SK-N-SH (cell line): Measurements from ENCODE around the gene TAB2. TPM values are rescaled to one million over a fixed set of nuclear protein-coding genes. Genes with fewer than 3 reads are reported as not detected.

Experiments
- CTCF ChIA-PET: fragments of 300-600, 350-600 bp; formaldehyde crosslinking; extraction: SDS; loops from one replicate; lab custom pipeline; 2021; lab: Yijun Ruan, JAX
- POLR2A ChIA-PET: fragments of 350-600 bp; sonication (Branson Sonifier 250); formaldehyde crosslinking; extraction: SDS; loops from one replicate; lab custom pipeline; 2020; ENCODE audit warnings: antibody characterized with exemption, inconsistent platforms; lab: Yijun Ruan, JAX
- DNase-seq: peaks from one replicate; pipeline ENCODE4 v3.0.0; 2012
- H2AFZ ChIP-seq: fragments of 200-600 bp; sonication (generic); 2 replicates; pipeline ENCODE4 v1.8.1; 2016; ENCODE audit warnings: antibody characterized with exemption, mild to moderate bottlenecking, low read depth
- H3F3A ChIP-seq: fragments of 200-600 bp; sonication (generic); replicated peaks from 2 replicates; pipeline ENCODE3; 2016; ENCODE audit warnings: antibody characterized with exemption, mild to moderate bottlenecking; ENCODE audit not compliant: insufficient read depth
- H3K27ac ChIP-seq, 2 experiments: fragments of 200-500 bp in 1 of 2; fragments of 200-600 bp in 1 of 2; sonication (Bioruptor generic) in 1 of 2; sonication (generic), shearing (Covaris generic) in 1 of 2; 2 replicates each; pipeline versions ENCODE4 v1.5.1 to v1.6.1; 2014 to 2016; ENCODE audit warnings: low read depth in 2 of 2, inconsistent platforms in 1 of 2, low read length in 1 of 2, mild to moderate bottlenecking in 1 of 2, mixed read lengths in 1 of 2
- H3K27me3 ChIP-seq: fragments of 200-600 bp; sonication (generic), shearing (Covaris generic); 2 replicates; pipeline ENCODE4 v1.6.1; 2016; ENCODE audit warnings: mixed run types; ENCODE audit not compliant: insufficient read depth
- H3K36me3 ChIP-seq, 2 experiments: fragments of 200-500 bp in 1 of 2; fragments of 200-600 bp in 1 of 2; sonication (Bioruptor generic) in 1 of 2; sonication (generic) in 1 of 2; replicated peaks in 1 of 2; 2 replicates each; pipeline versions ENCODE3 to v1.5.1; 2014 to 2016; ENCODE audit warnings: low read length in 1 of 2, mild to moderate bottlenecking in 1 of 2; ENCODE audit not compliant: insufficient read depth in 2 of 2, control insufficient read depth in 1 of 2
- H3K4me1 ChIP-seq, 2 experiments: fragments of 200-500 bp in 1 of 2; fragments of 200-600 bp in 1 of 2; sonication (Bioruptor generic) in 1 of 2; sonication (generic), shearing (Covaris generic) in 1 of 2; 2 replicates each; pipeline versions ENCODE4 v1.5.1 to v1.6.1; 2014 to 2016; ENCODE audit warnings: low read depth in 1 of 2, low read length in 1 of 2, mixed run types in 1 of 2; ENCODE audit not compliant: insufficient read depth in 2 of 2, control insufficient read depth in 1 of 2
- H3K4me2 ChIP-seq: fragments of 200-600 bp; sonication (generic), shearing (Covaris generic); 2 replicates; pipeline ENCODE4 v1.6.1; 2017; ENCODE audit warnings: mixed run types
- H3K4me3 ChIP-seq, 2 experiments: fragments of 200-500 bp in 1 of 2; fragments of 200-600 bp in 1 of 2; sonication (Bioruptor generic) in 1 of 2; sonication (generic), shearing (Covaris generic) in 1 of 2; 2 replicates each; pipeline versions ENCODE4 v1.5.1 to v1.8.1; 2014 to 2016; ENCODE audit warnings: low read depth in 2 of 2, inconsistent platforms in 1 of 2, low read length in 1 of 2, mild to moderate bottlenecking in 1 of 2, mixed read lengths in 1 of 2, moderate library complexity in 1 of 2
- H3K79me2 ChIP-seq: fragments of 200-600 bp; sonication (generic); 2 replicates; pipeline ENCODE4 v1.8.1; 2017; ENCODE audit warnings: mild to moderate bottlenecking; ENCODE audit not compliant: insufficient read depth
- H3K9ac ChIP-seq: fragments of 200-600 bp; sonication (generic); 2 replicates; pipeline ENCODE4 v1.6.1; 2017; ENCODE audit warnings: mixed run types
- H3K9me2 ChIP-seq: fragments of 200-600 bp; sonication (generic); 2 replicates; pipeline ENCODE4 v1.6.1; 2017; ENCODE audit warnings: mixed run types
- H3K9me3 ChIP-seq: fragments of 200-600 bp; sonication (generic); 2 replicates; pipeline ENCODE4 v1.6.1; 2017; ENCODE audit warnings: mixed run types, mild to moderate bottlenecking, moderate library complexity
- H4K20me1 ChIP-seq: fragments of 200-600 bp; sonication (generic); 2 replicates; pipeline ENCODE4 v1.6.1; 2017; ENCODE audit warnings: mild to moderate bottlenecking, mixed run types; ENCODE audit not compliant: insufficient read depth
- EP300 ChIP-seq, 2 experiments: IDR thresholded peaks; 2 replicates each; pipeline versions ENCODE4 v1.4.0 to v1.6.1; 2012; ENCODE audit warnings: borderline replicate concordance in 1 of 2, low read depth in 1 of 2, low read length in 1 of 2
- EZH2phosphoT487 ChIP-seq: fragments of 200-600 bp; sonication (generic); IDR thresholded peaks from 2 replicates; pipeline ENCODE4 v1.6.1; 2017; ENCODE audit warnings: low read depth, mixed run types, mild to moderate bottlenecking, antibody characterized with exemption, moderate library complexity, borderline replicate concordance
- FOSL2 ChIP-seq: IDR thresholded peaks from 2 replicates; pipeline ENCODE4 v1.4.0; 2012; ENCODE audit warnings: low read depth, mild to moderate bottlenecking, moderate library complexity, borderline replicate concordance
- FOXM1 ChIP-seq: IDR thresholded peaks from 2 replicates; pipeline ENCODE4 v1.4.0; 2012; ENCODE audit warnings: low read depth, mild to moderate bottlenecking
- GABPA ChIP-seq: IDR thresholded peaks from 2 replicates; pipeline ENCODE4 v1.4.0; 2012; ENCODE audit warnings: low read depth, mild to moderate bottlenecking
- GATA2 ChIP-seq: sonication (generic); formaldehyde crosslinking; IDR thresholded peaks from 2 replicates; pipeline ENCODE4 v1.5.0; 2020; ENCODE audit warnings: mild to moderate bottlenecking, missing genetic modification reagents
- IRF3 ChIP-seq: fragments of 150-350 bp; IDR thresholded peaks from 2 replicates; pipeline ENCODE4 v1.6.1; 2016; ENCODE audit warnings: mild to moderate bottlenecking, low read depth, low read length
- JUND ChIP-seq: IDR thresholded peaks from 2 replicates; pipeline ENCODE4 v1.4.0; 2012
- MEF2A ChIP-seq: IDR thresholded peaks from 2 replicates; pipeline ENCODE4 v1.4.0; 2012; ENCODE audit warnings: low read depth, borderline replicate concordance
- MXI1 ChIP-seq: IDR thresholded peaks from 2 replicates; pipeline ENCODE4 v1.6.1; 2012; ENCODE audit warnings: mild to moderate bottlenecking, low read depth, low read length, improper control_type of control experiment
- NFIC ChIP-seq: IDR thresholded peaks from 2 replicates; pipeline ENCODE4 v1.4.0; 2012; ENCODE audit warnings: borderline replicate concordance
- NRF1 ChIP-seq: IDR thresholded peaks from 2 replicates; pipeline ENCODE4 v1.6.1; 2012; ENCODE audit warnings: low read depth, mild to moderate bottlenecking, low read length
- PBX3 ChIP-seq: IDR thresholded peaks from 2 replicates; pipeline ENCODE4; 2012
- RFX5 ChIP-seq: IDR thresholded peaks from 2 replicates; pipeline ENCODE4 v1.6.1; 2012; ENCODE audit warnings: mild to moderate bottlenecking, improper control_type of control experiment, low read length
- RXRA ChIP-seq: IDR thresholded peaks from 2 replicates; pipeline ENCODE4 v1.4.0; 2012; ENCODE audit warnings: low read depth, mild to moderate bottlenecking, borderline replicate concordance
- SIN3A ChIP-seq: IDR thresholded peaks from 2 replicates; pipeline ENCODE4 v1.6.1; 2012; ENCODE audit warnings: low read depth, mild to moderate bottlenecking, low read length, moderate library complexity, borderline replicate concordance
- SMC3 ChIP-seq: IDR thresholded peaks from 2 replicates; pipeline ENCODE4 v1.6.1; 2012; ENCODE audit warnings: low read depth, low read length, improper control_type of control experiment
- TAF1 ChIP-seq: IDR thresholded peaks from 2 replicates; pipeline ENCODE4 v1.6.1; 2012; ENCODE audit warnings: low read depth, mild to moderate bottlenecking, low read length, moderate library complexity, borderline replicate concordance
- TCF12 ChIP-seq: IDR thresholded peaks from 2 replicates; pipeline ENCODE4 v1.4.0; 2012
- TEAD4 ChIP-seq: IDR thresholded peaks from 2 replicates; pipeline ENCODE4 v1.4.0; 2012; ENCODE audit warnings: mild to moderate bottlenecking, borderline replicate concordance; ENCODE audit not compliant: insufficient read depth
- USF1 ChIP-seq: IDR thresholded peaks from 2 replicates; pipeline ENCODE4 v1.4.0; 2012; ENCODE audit warnings: low read depth, borderline replicate concordance
- YY1 ChIP-seq: IDR thresholded peaks from 2 replicates; pipeline ENCODE4 v1.4.0; 2012; ENCODE audit warnings: low read depth, mild to moderate bottlenecking
- WGBS: methylation state at CpG from one replicate; pipeline ENCODE4 v1.1.6; 2017; ENCODE audit warnings: low lambda C conversion rate; 5-methylcytosine and 5-hydroxymethylcytosine counted together
- polyA plus RNA-seq, 3 experiments: library from polyadenylated mRNA; depleted of rRNA; stranded (reverse); fragments of >200 nt; gene quantifications; 2 replicates each; pipeline ENCODE4 v1.2.3, GENCODE V29; 2012

The TAB2 gene
- polyA plus RNA-seq, 1 of the 3 experiments (the other 2 are of a cell fraction): 24.4 TPM

GRCh38 chr6:149334201-149334600, 16.7 kb downstream of the TAB2 start:
- H3K4me2 ChIP-seq: peak overlapping the region; percentile 41; the same call in 1 of the 2 replicates
- H2AFZ ChIP-seq: no peak overlapping the region
- ChIA-PET CTCF (interaction anchor here (0.7 to 1.9 kb wide), 3 partner anchors 12 to 306 kb away, joined by 3 to 4 read pairs (median 3); partner anchors contain the start of gene PPIL4), POLR2A (no interaction called here)
- H3K9me3 ChIP-seq: no peaks in the 10 kb centered on the region
- H3K36me3 ChIP-seq: no peaks in the 10 kb centered on the region
- H4K20me1 ChIP-seq: peaks cover 92% of the 10 kb centered on the region
- no peaks in the 10 kb centered on the region for H3K9me2 ChIP-seq
- H3K27me3 ChIP-seq: no peaks in the 10 kb centered on the region
- peak overlapping the region in 1 of 2 experiments; percentile 70; a peak in 2 of 4 replicates for H3K27ac ChIP-seq
- no peak for DNase-seq
- no peak overlapping the region for H3K4me3 ChIP-seq
- H3K79me2 ChIP-seq: peaks cover 100% of the 10 kb centered on the region
- 70% methylated on average over 3 of the region's 3 CpGs for WGBS
- peaks cover 24% of the 10 kb centered on the region for H3F3A ChIP-seq
- no peak overlapping the region for H3K9ac ChIP-seq
- peaks cover 22 to 37% of the 10 kb centered on the region in 2 experiments for H3K4me1 ChIP-seq
- TF ChIP-seq SIN3A (no peak), MEF2A (no peak), MXI1 (no peak), USF1 (no peak), YY1 (no peak), TEAD4 (no peak), GABPA (no peak), EP300 (IDR thresholded peaks at IDR 0.05; ENCODE audit: borderline replicate concordance in 1 of 2, low read depth in 1 of 2, low read length in 1 of 2) (no peak), IRF3 (no peak), RXRA (no peak), GATA2 (CRISPR knock-in tag) (no peak), NRF1 (no peak), RFX5 (no peak), TAF1 (no peak), FOXM1 (no peak)

GRCh38 chr6:149334682-149335160, 17.2 kb downstream of the TAB2 start:
- peak overlapping the region in 1 of 2 experiments; percentile 70; a peak in 2 of 4 replicates for H3K27ac ChIP-seq
- H3K9me3 ChIP-seq: no peaks in the 10 kb centered on the region
- H3F3A ChIP-seq: peaks cover 24% of the 10 kb centered on the region
- WGBS: 0% methylated on average over 2 of the region's 2 CpGs
- H3K79me2 ChIP-seq: peaks cover 100% of the 10 kb centered on the region
- no peaks in the 10 kb centered on the region for H3K9me2 ChIP-seq
- TF ChIP-seq NFIC (peak; percentile 29; the same call in 1 of the 2 replicates), GABPA (0 out of 2 replicates have a peak, but pooled peaks have one; percentile 20), FOSL2 (peak; percentile 54), SMC3 (no peak), EP300 (IDR thresholded peaks at IDR 0.05; ENCODE audit: borderline replicate concordance in 1 of 2, low read depth in 1 of 2, low read length in 1 of 2) (peak in 1 of 2 experiments; percentile 29; a peak in 1 of 4 replicates), PBX3 (peak; percentile 76), EZH2phosphoT487 (no peak), TCF12 (peak; percentile 38), JUND (peak; percentile 39), USF1 (no peak)
- no peaks in the 10 kb centered on the region for H3K36me3 ChIP-seq
- H3K27me3 ChIP-seq: no peaks in the 10 kb centered on the region
- peaks cover 22 to 37% of the 10 kb centered on the region in 2 experiments for H3K4me1 ChIP-seq
- no peak for DNase-seq
- POLR2A ChIA-PET: no interaction called here
- peaks cover 89% of the 10 kb centered on the region for H4K20me1 ChIP-seq
- no peak overlapping the region for H2AFZ ChIP-seq
- H3K4me3 ChIP-seq: no peak overlapping the region
- no peak overlapping the region for H3K9ac ChIP-seq
- CTCF ChIA-PET: interaction anchor here (0.7 to 1.2 kb wide), 2 partner anchors 11 to 211 kb away, joined by 3 read pairs; partner anchors contain the start of gene PPIL4
- peak overlapping the region; percentile 41; the same call in 1 of the 2 replicates for H3K4me2 ChIP-seq
